Measurements from ENCODE around the gene IMMP2L.

IMMP2L gene

DNA sequence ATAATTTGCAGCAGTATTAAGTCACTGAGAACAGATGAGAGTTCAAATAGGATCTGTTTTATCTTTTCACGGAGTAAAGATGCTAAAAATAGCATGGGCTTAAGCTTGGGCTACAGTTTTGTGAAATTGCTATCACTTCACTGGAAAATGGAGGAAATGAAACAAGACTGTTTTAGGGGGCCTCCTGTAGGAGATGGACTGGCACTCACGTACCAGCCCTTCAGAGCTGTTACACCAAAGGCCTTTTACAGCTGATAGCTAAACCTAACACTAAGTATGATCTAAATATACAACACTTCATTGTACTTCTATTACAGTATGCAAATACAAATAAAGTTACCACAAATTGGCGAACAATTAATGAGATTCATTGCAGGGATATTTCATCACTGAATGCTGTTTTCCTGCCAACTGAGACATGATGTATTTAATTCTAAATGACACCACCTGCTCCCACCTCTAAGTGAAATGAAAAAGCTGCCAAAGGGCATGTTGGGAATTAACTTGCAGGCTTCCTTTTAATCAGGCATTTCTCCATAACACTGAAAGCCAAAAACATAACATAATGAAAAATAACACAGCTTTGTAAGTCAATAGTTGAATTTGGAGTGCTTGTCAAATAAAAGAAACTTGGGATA is 775.8 kb downstream of the IMMP2L start:
- ATAC-seq (replicated peaks; ENCODE audit: extremely low read depth, poor library complexity, severe bottlenecking), result no peak
- no peaks in the 10 kb centered on the region for H3K4me1 Mint-ChIP-seq

DNA sequence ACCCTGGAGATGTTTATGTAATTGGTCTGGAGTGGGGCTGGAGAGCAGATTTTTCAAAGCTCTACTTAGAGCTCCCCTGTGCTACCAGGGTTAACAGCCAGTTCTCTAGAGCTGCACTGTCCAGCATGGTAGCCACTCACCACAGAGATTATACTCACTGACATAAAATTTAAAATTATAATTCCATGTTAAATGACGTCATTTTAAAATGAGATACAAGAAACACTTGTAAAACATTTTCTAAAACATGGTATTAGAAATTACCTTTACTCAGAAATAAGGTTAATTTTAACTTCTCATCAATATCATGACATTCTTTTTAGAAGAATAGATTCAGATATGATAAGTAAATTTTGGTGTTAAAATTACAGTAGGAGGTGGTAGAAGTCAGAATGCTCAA is 777.5 kb downstream of the IMMP2L start:
- no peak for DNase-seq (ENCODE audit: low spot score in 2 of 2)
- ATAC-seq (replicated peaks; ENCODE audit: extremely low read depth, poor library complexity, severe bottlenecking), result no peak
- H3K4me1 Mint-ChIP-seq, result no peaks in the 10 kb centered on the region
- H3K36me3 Mint-ChIP-seq (ENCODE audit: insufficient read depth), result no peaks in the 10 kb centered on the region
- H3K9me3 Mint-ChIP-seq, result no peaks in the 10 kb centered on the region
- no peak overlapping the region for H3K27ac Mint-ChIP-seq (ENCODE audit: low read depth)
- H3K4me3 Mint-ChIP-seq, result no peak overlapping the region
- no peaks in the 10 kb centered on the region for H3K27me3 Mint-ChIP-seq

More for the DNA sequence above, 775.8 kb downstream of the IMMP2L start:
- H3K36me3 Mint-ChIP-seq (ENCODE audit: insufficient read depth), result no peaks in the 10 kb centered on the region
- H3K4me3 Mint-ChIP-seq, result no peak overlapping the region
- no peak for DNase-seq (ENCODE audit: low spot score in 2 of 2)
- no peaks in the 10 kb centered on the region for H3K27me3 Mint-ChIP-seq
- no peak overlapping the region for H3K27ac Mint-ChIP-seq (ENCODE audit: low read depth)
- no peaks in the 10 kb centered on the region for H3K9me3 Mint-ChIP-seq

- no peaks in the 10 kb centered on the region for H3K4me1 Mint-ChIP-seq
- no peaks in the 10 kb centered on the region for H3K9me3 Mint-ChIP-seq
- H3K27ac Mint-ChIP-seq (ENCODE audit: low read depth), result no peak overlapping the region
- no peaks in the 10 kb centered on the region for H3K36me3 Mint-ChIP-seq (ENCODE audit: insufficient read depth)
- ATAC-seq (replicated peaks; ENCODE audit: extremely low read depth, poor library complexity, severe bottlenecking) (no peak), DNase-seq (ENCODE audit: low spot score in 2 of 2) (no peak)
- no peak overlapping the region for H3K4me3 Mint-ChIP-seq
- no peaks in the 10 kb centered on the region for H3K27me3 Mint-ChIP-seq
Observed at GRCh38 chr7:110780712-110781111, 781.6 kb downstream of the IMMP2L start.

- no peaks in the 10 kb centered on the region for H3K4me1 Mint-ChIP-seq
- H3K36me3 Mint-ChIP-seq (ENCODE audit: insufficient read depth), result no peaks in the 10 kb centered on the region
- no peak for ATAC-seq (replicated peaks; ENCODE audit: extremely low read depth, poor library complexity, severe bottlenecking)
- no peak overlapping the region for H3K4me3 Mint-ChIP-seq
- H3K9me3 Mint-ChIP-seq, result no peaks in the 10 kb centered on the region
- H3K27ac Mint-ChIP-seq (ENCODE audit: low read depth), result no peak overlapping the region
- H3K27me3 Mint-ChIP-seq, result no peaks in the 10 kb centered on the region
- no peak for DNase-seq (ENCODE audit: low spot score in 2 of 2)
Observed at GRCh38 chr7:110779339-110779738, 783.0 kb downstream of the IMMP2L start.

DNA sequence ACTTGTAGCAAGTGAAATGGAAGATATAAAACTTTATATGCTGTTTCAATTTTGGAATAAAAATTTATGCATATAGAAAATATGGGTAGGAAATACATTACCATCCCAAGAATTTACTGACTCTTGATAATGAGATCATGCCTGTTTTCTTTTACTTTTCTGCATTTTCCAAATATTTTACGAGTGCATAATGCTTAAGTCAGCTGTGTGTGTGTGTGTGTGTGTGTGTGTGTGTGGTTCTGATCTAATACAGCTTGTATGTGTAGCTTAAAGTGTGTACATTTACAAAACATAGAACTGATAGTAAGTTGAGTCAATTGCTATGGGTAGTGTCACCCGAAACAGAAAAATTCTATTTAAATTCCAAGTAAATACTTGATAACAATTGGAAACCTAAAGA is 787.2 kb downstream of the IMMP2L start:
- DNase-seq (ENCODE audit: low spot score in 2 of 2) (no peak), ATAC-seq (replicated peaks; ENCODE audit: extremely low read depth, poor library complexity, severe bottlenecking) (no peak)
- Mint-ChIP-seq H3K4me3 (no peak overlapping the region), H3K36me3 (ENCODE audit: insufficient read depth) (no peaks in the 10 kb centered on the region), H3K9me3 (no peaks in the 10 kb centered on the region), H3K4me1 (no peaks in the 10 kb centered on the region), H3K27me3 (no peaks in the 10 kb centered on the region), H3K27ac (ENCODE audit: low read depth) (no peak overlapping the region)

DNA sequence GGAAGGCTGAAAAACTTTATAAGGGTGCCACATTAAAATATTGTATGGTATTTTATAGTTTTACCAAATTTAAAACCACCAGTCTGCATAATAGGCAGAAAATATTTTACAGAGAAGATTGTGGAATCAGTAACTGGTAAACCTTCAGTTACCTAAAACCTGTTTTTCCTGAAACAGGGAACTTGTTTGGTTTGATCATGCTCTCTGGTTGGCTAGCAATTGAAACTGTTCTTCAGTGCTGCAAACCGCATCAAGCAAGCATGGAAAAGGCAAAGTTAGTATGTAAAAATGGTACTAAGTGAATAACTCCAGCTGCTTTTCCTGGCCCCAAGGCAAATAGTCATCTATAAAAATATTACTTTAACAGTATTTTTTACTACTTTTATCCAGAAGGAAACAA is 788.2 kb downstream of the IMMP2L start:
- ATAC-seq (replicated peaks; ENCODE audit: extremely low read depth, poor library complexity, severe bottlenecking) (no peak), DNase-seq (ENCODE audit: low spot score in 2 of 2) (no peak)
- no peaks in the 10 kb centered on the region for H3K36me3 Mint-ChIP-seq (ENCODE audit: insufficient read depth)
- H3K4me1 Mint-ChIP-seq, result no peaks in the 10 kb centered on the region
- H3K9me3 Mint-ChIP-seq, result no peaks in the 10 kb centered on the region
- no peak overlapping the region for H3K4me3 Mint-ChIP-seq
- H3K27ac Mint-ChIP-seq (ENCODE audit: low read depth), result no peak overlapping the region
- H3K27me3 Mint-ChIP-seq, result no peaks in the 10 kb centered on the region

GRCh38 chr7:110772615-110773014 is 789.7 kb downstream of the IMMP2L start:
- Mint-ChIP-seq H3K36me3 (ENCODE audit: insufficient read depth) (no peaks in the 10 kb centered on the region), H3K9me3 (no peaks in the 10 kb centered on the region), H3K27ac (ENCODE audit: low read depth) (no peak overlapping the region), H3K4me1 (no peaks in the 10 kb centered on the region), H3K4me3 (no peak overlapping the region), H3K27me3 (no peaks in the 10 kb centered on the region)
- ATAC-seq (replicated peaks; ENCODE audit: extremely low read depth, poor library complexity, severe bottlenecking) (no peak), DNase-seq (ENCODE audit: low spot score in 2 of 2) (no peak)

- ATAC-seq (replicated peaks; ENCODE audit: extremely low read depth, poor library complexity, severe bottlenecking), result no peak
- H3K27ac Mint-ChIP-seq (ENCODE audit: low read depth), result no peak overlapping the region
- H3K27me3 Mint-ChIP-seq, result no peaks in the 10 kb centered on the region
- no peak for DNase-seq (ENCODE audit: low spot score in 2 of 2)
- no peak overlapping the region for H3K4me3 Mint-ChIP-seq
- no peaks in the 10 kb centered on the region for H3K36me3 Mint-ChIP-seq (ENCODE audit: insufficient read depth)
- H3K9me3 Mint-ChIP-seq, result no peaks in the 10 kb centered on the region
- H3K4me1 Mint-ChIP-seq, result no peaks in the 10 kb centered on the region
Observed at GRCh38 chr7:110771717-110772116, 790.6 kb downstream of the IMMP2L start.

DNA sequence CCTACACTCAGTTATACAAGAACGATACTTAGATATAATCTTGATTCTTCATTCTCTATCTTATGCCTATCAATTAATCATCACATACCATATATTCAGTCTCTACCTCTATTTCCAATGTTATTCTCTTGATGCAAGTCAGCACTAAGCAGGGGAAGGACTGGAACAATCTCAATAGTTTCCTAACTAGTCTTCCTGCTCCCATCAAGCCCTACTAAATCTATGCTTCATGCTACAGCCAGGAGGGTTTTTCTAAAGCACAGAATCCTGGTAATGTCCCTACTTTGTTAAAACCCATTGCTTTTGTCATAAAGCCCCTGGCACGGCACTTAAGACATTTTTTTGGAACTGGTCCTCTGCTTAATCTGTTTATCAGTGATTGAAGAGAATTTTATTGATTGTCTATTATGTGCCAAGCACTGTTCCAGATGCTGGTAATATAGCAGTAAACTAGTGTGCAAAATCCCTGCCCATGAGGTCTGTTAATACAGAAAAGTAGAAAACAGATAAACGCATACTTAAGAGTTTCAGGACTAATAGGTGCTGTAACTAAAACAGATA is 794.7 kb downstream of the IMMP2L start:
- H3K4me3 Mint-ChIP-seq, result no peak overlapping the region
- no peak for DNase-seq (ENCODE audit: low spot score in 2 of 2)
- no peak for ATAC-seq (replicated peaks; ENCODE audit: extremely low read depth, poor library complexity, severe bottlenecking)
- no peaks in the 10 kb centered on the region for H3K4me1 Mint-ChIP-seq
- no peak overlapping the region for H3K27ac Mint-ChIP-seq (ENCODE audit: low read depth)
- H3K9me3 Mint-ChIP-seq, result no peaks in the 10 kb centered on the region
- no peaks in the 10 kb centered on the region for H3K27me3 Mint-ChIP-seq
- peaks cover 1% of the 10 kb centered on the region for H3K36me3 Mint-ChIP-seq (ENCODE audit: insufficient read depth)

GRCh38 chr7:110766864-110767263 is 795.4 kb downstream of the IMMP2L start:
- H3K9me3 Mint-ChIP-seq, result no peaks in the 10 kb centered on the region
- no peak overlapping the region for H3K27ac Mint-ChIP-seq (ENCODE audit: low read depth)
- no peak for DNase-seq (ENCODE audit: low spot score in 2 of 2)
- no peaks in the 10 kb centered on the region for H3K27me3 Mint-ChIP-seq
- peaks cover 1% of the 10 kb centered on the region for H3K36me3 Mint-ChIP-seq (ENCODE audit: insufficient read depth)
- H3K4me3 Mint-ChIP-seq, result no peak overlapping the region
- ATAC-seq (replicated peaks; ENCODE audit: extremely low read depth, poor library complexity, severe bottlenecking), result no peak
- H3K4me1 Mint-ChIP-seq, result no peaks in the 10 kb centered on the region

DNA sequence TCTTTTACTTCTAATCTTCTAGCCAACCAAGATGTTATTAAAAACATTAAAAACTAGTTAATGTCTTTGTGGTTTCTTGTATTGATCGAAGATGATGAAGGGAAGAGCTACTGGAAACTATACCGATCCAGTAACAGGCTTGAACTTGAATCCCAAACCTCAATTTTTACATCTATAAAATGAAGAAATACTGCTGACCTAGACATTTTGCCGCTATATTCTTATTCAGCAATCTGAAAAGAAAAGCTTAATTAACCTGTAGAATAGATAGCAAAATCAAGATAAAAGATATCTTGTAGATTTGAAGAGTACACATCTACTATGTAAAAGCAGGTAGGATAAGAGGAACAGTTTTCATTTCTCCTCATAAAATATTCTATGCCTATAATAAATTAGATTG is 797.4 kb downstream of the IMMP2L start:
- ATAC-seq (replicated peaks; ENCODE audit: extremely low read depth, poor library complexity, severe bottlenecking), result no peak
- Mint-ChIP-seq H3K27me3 (no peaks in the 10 kb centered on the region), H3K27ac (ENCODE audit: low read depth) (no peak overlapping the region), H3K4me1 (no peaks in the 10 kb centered on the region), H3K36me3 (ENCODE audit: insufficient read depth) (peaks cover 1% of the 10 kb centered on the region), H3K4me3 (no peak overlapping the region), H3K9me3 (no peaks in the 10 kb centered on the region)
- DNase-seq (ENCODE audit: low spot score in 2 of 2), result no peak

DNA sequence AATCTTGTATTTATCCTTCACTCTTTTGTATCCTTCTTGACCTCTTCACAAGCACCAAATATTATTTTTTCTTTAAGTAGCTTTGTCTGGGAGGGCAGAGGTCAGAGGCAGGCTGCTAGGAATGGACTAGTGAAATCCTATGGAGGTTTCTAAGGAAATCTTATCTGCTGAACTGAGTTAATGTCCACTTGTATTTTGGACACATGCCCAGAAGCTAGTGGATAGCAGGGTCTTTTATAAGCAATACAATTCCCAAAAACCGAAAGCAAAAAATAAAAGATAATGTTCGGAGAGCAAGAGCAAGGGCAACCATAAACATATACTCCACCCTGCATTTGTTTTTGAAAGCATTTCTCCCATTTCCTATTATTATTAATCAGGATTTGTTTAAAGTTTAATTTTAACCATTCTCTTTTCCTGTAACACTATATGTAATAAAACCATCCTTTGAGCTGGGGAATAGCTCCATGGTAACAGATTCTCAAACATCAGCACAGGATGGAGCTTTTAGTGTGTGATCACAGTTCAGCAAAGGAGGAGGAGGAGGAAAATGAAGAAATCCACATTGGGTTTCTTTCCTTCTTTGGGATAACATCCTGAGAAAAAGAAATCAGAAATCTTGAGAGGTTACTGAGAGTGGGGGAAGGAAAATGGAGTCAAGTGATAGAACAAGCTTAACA is 799.6 kb downstream of the IMMP2L start:
- ATAC-seq (replicated peaks; ENCODE audit: extremely low read depth, poor library complexity, severe bottlenecking) (no peak), DNase-seq (ENCODE audit: low spot score in 2 of 2) (no peak)
- H3K4me3 Mint-ChIP-seq, result no peak overlapping the region
- no peaks in the 10 kb centered on the region for H3K9me3 Mint-ChIP-seq
- H3K36me3 Mint-ChIP-seq (ENCODE audit: insufficient read depth), result peaks cover 1% of the 10 kb centered on the region
- no peak overlapping the region for H3K27ac Mint-ChIP-seq (ENCODE audit: low read depth)
- H3K4me1 Mint-ChIP-seq, result no peaks in the 10 kb centered on the region
- H3K27me3 Mint-ChIP-seq, result no peaks in the 10 kb centered on the region

- no peaks in the 10 kb centered on the region for H3K9me3 Mint-ChIP-seq
- no peak overlapping the region for H3K27ac Mint-ChIP-seq (ENCODE audit: low read depth)
- H3K4me1 Mint-ChIP-seq, result no peaks in the 10 kb centered on the region
- no peaks in the 10 kb centered on the region for H3K36me3 Mint-ChIP-seq (ENCODE audit: insufficient read depth)
- no peak for DNase-seq (ENCODE audit: low spot score in 2 of 2)
- no peak overlapping the region for H3K4me3 Mint-ChIP-seq
- H3K27me3 Mint-ChIP-seq, result no peaks in the 10 kb centered on the region
- no peak for ATAC-seq (replicated peaks; ENCODE audit: extremely low read depth, poor library complexity, severe bottlenecking)
Observed at GRCh38 chr7:110760341-110760740, 802.0 kb downstream of the IMMP2L start.

All from central memory CD8-positive, alpha-beta T cell (primary cell).